A549 (cell line): ENCODE data around the gene GPR176.

Source experiments
- BHLHE40 ChIP-seq: IDR thresholded peaks from 2 replicates; pipeline ENCODE4 v1.6.1; 2012; ENCODE audit warnings: low read depth, low read length, inconsistent platforms
- CTCF ChIP-seq: fragments of >200 bp; sonication (Bioruptor Twin); formaldehyde crosslinking; IDR thresholded peaks from 3 replicates; pipeline ENCODE4 v1.5.1; 2016
- KDM1A ChIP-seq: fragments of 200-600 bp; sonication (generic); IDR thresholded peaks from 2 replicates; pipeline ENCODE4 v1.6.1; 2016; ENCODE audit warnings: low read depth, mild to moderate bottlenecking
- MAX ChIP-seq: IDR thresholded peaks from 2 replicates; pipeline ENCODE4 v1.6.1; 2012
- RARB ChIP-seq: fragments of 250-450 bp; sonication (Bioruptor Pico); IDR thresholded peaks from 2 replicates; pipeline ENCODE4 v1.8.0; 2021; ENCODE audit warnings: mild to moderate bottlenecking, moderate library complexity
- SMC3 ChIP-seq: fragments of >200 bp; sonication (Bioruptor Twin); formaldehyde crosslinking; IDR thresholded peaks from 3 replicates; pipeline ENCODE4 v1.6.1; 2018; ENCODE audit warnings: inconsistent platforms
- ZC3H11A ChIP-seq: fragments of 450-650 bp; IDR thresholded peaks from 2 replicates; pipeline ENCODE4 v1.6.1; 2014; ENCODE audit warnings: antibody characterized with exemption, mild to moderate bottlenecking

DNA sequence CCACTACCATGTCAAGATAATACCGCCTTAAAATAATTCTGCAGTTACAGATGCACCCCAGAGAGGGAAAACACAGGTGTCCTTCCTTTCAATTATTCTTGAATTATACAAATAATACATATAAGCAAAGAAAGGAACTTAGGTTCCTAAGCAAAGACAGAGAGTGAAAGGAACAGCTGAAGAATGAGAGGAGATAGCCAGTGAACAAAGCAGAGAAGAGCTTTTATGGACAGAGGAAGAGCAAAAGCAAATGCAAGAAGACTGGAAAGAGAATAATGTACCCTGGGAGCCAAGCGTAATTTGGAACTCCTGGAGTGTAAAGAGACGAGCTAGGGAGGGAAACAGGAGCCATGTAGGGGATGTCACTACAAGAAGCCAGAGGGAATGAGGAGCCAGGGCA is 21.7 kb downstream of the GPR176 start:
- no peak for TF ChIP-seq CTCF
- no peak for TF ChIP-seq MAX
- TF ChIP-seq KDM1A = no peak
- no peak for TF ChIP-seq ZC3H11A
- no peak for TF ChIP-seq BHLHE40
- no peak for TF ChIP-seq SMC3
- no peak for TF ChIP-seq RARB
